ENCODE data around the gene DECR2. TPM values are rescaled to one million over a fixed set of nuclear protein-coding genes. Genes with fewer than 3 reads are reported as not detected.

The DECR2 gene
- total and polyA plus RNA-seq, 9 of the 15 experiments (the other 6 are each of a cell fraction or from before 2014, with no cell fraction given) = 1.0 to 31.9 (median 10.3) TPM

DNA sequence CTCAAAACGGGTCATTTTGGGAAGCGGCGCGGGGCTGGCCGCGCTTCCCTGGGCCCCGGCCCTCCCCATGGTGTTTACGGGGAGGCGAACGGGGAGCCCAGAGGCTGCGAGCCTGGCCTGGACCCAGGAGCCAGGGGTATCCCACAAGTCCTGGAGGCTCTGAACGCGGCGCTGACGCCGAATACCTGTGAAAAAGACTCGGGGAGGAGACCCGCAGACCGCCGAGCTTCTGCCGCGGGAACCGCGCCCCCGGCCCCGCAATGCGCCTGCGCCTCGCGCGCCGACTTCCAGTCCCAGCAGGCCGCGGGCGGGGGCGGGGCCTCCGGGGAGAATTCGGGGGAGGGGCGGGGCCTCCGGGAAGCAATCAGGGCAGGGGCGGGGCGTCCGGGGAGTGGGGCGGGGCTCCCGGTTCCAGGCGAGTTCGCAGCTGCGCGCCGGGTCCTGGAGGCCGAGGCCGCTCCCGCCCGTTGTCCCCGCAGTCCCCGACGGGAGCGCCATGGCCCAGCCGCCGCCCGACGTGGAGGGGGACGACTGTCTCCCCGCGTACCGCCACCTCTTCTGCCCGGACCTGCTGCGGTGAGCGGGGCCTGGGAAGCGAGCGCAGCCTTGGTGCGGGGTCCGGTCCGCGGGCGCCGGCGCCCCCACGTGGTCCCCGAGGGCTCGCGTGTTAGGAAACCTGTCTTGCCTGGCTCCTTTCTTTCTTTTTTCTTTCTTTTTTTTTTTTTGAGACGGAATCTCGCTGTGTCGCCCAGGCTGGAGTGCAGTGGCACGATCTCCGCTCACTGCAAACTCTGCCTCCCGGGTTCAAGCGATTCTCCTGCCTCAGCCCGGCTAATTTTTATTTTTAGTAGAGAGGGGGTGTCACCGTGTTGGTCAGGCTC, at the start of gene DECR2 (continued):
- TF ChIP-seq, protein P1, sequence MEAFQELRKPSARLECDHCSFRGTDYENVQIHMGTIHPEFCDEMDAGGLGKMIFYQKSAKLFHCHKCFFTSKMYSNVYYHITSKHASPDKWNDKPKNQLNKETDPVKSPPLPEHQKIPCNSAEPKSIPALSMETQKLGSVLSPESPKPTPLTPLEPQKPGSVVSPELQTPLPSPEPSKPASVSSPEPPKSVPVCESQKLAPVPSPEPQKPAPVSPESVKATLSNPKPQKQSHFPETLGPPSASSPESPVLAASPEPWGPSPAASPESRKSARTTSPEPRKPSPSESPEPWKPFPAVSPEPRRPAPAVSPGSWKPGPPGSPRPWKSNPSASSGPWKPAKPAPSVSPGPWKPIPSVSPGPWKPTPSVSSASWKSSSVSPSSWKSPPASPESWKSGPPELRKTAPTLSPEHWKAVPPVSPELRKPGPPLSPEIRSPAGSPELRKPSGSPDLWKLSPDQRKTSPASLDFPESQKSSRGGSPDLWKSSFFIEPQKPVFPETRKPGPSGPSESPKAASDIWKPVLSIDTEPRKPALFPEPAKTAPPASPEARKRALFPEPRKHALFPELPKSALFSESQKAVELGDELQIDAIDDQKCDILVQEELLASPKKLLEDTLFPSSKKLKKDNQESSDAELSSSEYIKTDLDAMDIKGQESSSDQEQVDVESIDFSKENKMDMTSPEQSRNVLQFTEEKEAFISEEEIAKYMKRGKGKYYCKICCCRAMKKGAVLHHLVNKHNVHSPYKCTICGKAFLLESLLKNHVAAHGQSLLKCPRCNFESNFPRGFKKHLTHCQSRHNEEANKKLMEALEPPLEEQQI (IDR thresholded peaks at IDR 0.05) = no peak
- TF ChIP-seq, protein P2, sequence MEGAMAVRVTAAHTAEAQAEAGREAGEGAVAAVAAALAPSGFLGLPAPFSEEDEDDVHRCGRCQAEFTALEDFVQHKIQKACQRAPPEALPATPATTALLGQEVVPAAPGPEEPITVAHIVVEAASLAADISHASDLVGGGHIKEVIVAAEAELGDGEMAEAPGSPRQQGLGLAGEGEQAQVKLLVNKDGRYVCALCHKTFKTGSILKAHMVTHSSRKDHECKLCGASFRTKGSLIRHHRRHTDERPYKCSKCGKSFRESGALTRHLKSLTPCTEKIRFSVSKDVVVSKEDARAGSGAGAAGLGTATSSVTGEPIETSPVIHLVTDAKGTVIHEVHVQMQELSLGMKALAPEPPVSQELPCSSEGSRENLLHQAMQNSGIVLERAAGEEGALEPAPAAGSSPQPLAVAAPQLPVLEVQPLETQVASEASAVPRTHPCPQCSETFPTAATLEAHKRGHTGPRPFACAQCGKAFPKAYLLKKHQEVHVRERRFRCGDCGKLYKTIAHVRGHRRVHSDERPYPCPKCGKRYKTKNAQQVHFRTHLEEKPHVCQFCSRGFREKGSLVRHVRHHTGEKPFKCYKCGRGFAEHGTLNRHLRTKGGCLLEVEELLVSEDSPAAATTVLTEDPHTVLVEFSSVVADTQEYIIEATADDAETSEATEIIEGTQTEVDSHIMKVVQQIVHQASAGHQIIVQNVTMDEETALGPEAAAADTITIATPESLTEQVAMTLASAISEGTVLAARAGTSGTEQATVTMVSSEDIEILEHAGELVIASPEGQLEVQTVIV (CRISPR knock-in tag; IDR thresholded peaks at IDR 0.05; ENCODE audit: borderline replicate concordance) = no peak
- TF ChIP-seq KDM2B (CRISPR knock-in tag; IDR thresholded peaks at IDR 0.05) (peak; percentile 96), RBM34 (IDR thresholded peaks at IDR 0.05; ENCODE audit: borderline replicate concordance, insufficient read depth, low read length) (no peak), NR4A1 (CRISPR knock-in tag; IDR thresholded peaks at IDR 0.05) (no peak), NR4A1 (tag; IDR thresholded peaks at IDR 0.05) (no peak), YBX1 (IDR thresholded peaks at IDR 0.05) (no peak), ZNF224 (CRISPR knock-in tag; IDR thresholded peaks at IDR 0.05) (no peak), SAP30 (IDR thresholded peaks at IDR 0.05; ENCODE audit: borderline replicate concordance, insufficient read depth, low read depth, low read length, poor library complexity, severe bottlenecking) (peak; percentile 10), RBM17 (IDR thresholded peaks at IDR 0.05; ENCODE audit: borderline replicate concordance, low read depth, low read length) (no peak), RBM15 (IDR thresholded peaks at IDR 0.05; ENCODE audit: insufficient read depth, low read length) (no peak)
- TF ChIP-seq, protein P3, sequence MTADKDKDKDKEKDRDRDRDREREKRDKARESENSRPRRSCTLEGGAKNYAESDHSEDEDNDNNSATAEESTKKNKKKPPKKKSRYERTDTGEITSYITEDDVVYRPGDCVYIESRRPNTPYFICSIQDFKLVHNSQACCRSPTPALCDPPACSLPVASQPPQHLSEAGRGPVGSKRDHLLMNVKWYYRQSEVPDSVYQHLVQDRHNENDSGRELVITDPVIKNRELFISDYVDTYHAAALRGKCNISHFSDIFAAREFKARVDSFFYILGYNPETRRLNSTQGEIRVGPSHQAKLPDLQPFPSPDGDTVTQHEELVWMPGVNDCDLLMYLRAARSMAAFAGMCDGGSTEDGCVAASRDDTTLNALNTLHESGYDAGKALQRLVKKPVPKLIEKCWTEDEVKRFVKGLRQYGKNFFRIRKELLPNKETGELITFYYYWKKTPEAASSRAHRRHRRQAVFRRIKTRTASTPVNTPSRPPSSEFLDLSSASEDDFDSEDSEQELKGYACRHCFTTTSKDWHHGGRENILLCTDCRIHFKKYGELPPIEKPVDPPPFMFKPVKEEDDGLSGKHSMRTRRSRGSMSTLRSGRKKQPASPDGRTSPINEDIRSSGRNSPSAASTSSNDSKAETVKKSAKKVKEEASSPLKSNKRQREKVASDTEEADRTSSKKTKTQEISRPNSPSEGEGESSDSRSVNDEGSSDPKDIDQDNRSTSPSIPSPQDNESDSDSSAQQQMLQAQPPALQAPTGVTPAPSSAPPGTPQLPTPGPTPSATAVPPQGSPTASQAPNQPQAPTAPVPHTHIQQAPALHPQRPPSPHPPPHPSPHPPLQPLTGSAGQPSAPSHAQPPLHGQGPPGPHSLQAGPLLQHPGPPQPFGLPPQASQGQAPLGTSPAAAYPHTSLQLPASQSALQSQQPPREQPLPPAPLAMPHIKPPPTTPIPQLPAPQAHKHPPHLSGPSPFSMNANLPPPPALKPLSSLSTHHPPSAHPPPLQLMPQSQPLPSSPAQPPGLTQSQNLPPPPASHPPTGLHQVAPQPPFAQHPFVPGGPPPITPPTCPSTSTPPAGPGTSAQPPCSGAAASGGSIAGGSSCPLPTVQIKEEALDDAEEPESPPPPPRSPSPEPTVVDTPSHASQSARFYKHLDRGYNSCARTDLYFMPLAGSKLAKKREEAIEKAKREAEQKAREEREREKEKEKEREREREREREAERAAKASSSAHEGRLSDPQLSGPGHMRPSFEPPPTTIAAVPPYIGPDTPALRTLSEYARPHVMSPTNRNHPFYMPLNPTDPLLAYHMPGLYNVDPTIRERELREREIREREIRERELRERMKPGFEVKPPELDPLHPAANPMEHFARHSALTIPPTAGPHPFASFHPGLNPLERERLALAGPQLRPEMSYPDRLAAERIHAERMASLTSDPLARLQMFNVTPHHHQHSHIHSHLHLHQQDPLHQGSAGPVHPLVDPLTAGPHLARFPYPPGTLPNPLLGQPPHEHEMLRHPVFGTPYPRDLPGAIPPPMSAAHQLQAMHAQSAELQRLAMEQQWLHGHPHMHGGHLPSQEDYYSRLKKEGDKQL (CRISPR knock-in tag; IDR thresholded peaks at IDR 0.05; ENCODE audit: borderline replicate concordance) = no peak
- TF ChIP-seq, protein P4, sequence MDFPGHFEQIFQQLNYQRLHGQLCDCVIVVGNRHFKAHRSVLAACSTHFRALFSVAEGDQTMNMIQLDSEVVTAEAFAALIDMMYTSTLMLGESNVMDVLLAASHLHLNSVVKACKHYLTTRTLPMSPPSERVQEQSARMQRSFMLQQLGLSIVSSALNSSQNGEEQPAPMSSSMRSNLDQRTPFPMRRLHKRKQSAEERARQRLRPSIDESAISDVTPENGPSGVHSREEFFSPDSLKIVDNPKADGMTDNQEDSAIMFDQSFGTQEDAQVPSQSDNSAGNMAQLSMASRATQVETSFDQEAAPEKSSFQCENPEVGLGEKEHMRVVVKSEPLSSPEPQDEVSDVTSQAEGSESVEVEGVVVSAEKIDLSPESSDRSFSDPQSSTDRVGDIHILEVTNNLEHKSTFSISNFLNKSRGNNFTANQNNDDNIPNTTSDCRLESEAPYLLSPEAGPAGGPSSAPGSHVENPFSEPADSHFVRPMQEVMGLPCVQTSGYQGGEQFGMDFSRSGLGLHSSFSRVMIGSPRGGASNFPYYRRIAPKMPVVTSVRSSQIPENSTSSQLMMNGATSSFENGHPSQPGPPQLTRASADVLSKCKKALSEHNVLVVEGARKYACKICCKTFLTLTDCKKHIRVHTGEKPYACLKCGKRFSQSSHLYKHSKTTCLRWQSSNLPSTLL (IDR thresholded peaks at IDR 0.05) = peak; percentile 35; the same call in 1 of the 2 replicates

Data from K562 (cell line).